OCI-LY3 (cell line): Measurements from ENCODE around the gene GFOD1.
"Not testable (repeated sequence)": the region's sequence is repeated elsewhere in the genome, so short reads cannot be mapped to it uniquely, and the experiment has no call there.

Experiments used
- H2AFZ ChIP-seq: fragments of 200-600, 300-600 bp; shearing (Covaris generic); 2 replicates; pipeline ENCODE4 v1.6.0; 2014; ENCODE audit warnings: antibody characterized with exemption, low read depth, low read length
- H3K27ac ChIP-seq: fragments of 200-600, 300-600 bp; sonication (generic); 2 replicates; pipeline ENCODE4 v1.5.1; 2014; ENCODE audit warnings: mild to moderate bottlenecking, low read length, moderate library complexity, mixed read lengths
- H3K27me3 ChIP-seq: fragments of 200-600, 300-600 bp; sonication (generic); 2 replicates; pipeline ENCODE4 v1.6.1; 2014; ENCODE audit warnings: low read depth, low read length, mixed read lengths
- H3K36me3 ChIP-seq: fragments of 200-600, 300-600 bp; sonication (generic); replicated peaks from 2 replicates; pipeline ENCODE3; 2014; ENCODE audit warnings: low read depth, low read length, mixed read lengths
- H3K4me1 ChIP-seq: fragments of 300-600, 200-600 bp; sonication (generic); 2 replicates; pipeline ENCODE4 v1.6.1; 2014; ENCODE audit warnings: low read length, mixed read lengths
- H3K4me2 ChIP-seq: fragments of 200-600, 300-600 bp; sonication (generic); 2 replicates; pipeline ENCODE4 v1.6.1; 2014; ENCODE audit warnings: low read length, mixed read lengths
- H3K4me3 ChIP-seq: fragments of 300-600, 200-600 bp; sonication (generic); 2 replicates; pipeline ENCODE4 v1.5.1; 2014; ENCODE audit warnings: antibody characterized with exemption, mild to moderate bottlenecking, low read length, moderate library complexity
- H3K79me2 ChIP-seq: fragments of 300-600, 200-600 bp; shearing (Covaris generic); 2 replicates; pipeline ENCODE4 v1.6.1; 2014; ENCODE audit warnings: mild to moderate bottlenecking, low read length, mixed read lengths
- H3K9ac ChIP-seq: fragments of 300-600, 200-600 bp; shearing (Covaris generic); 2 replicates; pipeline ENCODE4 v1.6.0; 2014; ENCODE audit warnings: mild to moderate bottlenecking, low read length, moderate library complexity
- H3K9me3 ChIP-seq: fragments of 200-600, 300-600 bp; shearing (Covaris generic); 2 replicates; pipeline ENCODE4 v1.6.1; 2014; ENCODE audit warnings: low read length, mixed read lengths; ENCODE audit not compliant: insufficient read depth
- H4K20me1 ChIP-seq: fragments of 200-600, 300-600 bp; sonication (generic); 2 replicates; pipeline ENCODE4 v1.6.1; 2016; ENCODE audit warnings: low read length, mixed read lengths; ENCODE audit not compliant: insufficient read depth
- CTCF ChIP-seq: fragments of 200-600, 300-600 bp; sonication (generic); IDR thresholded peaks from 2 replicates; pipeline ENCODE4 v1.5.1; 2014; ENCODE audit warnings: antibody characterized with exemption, low read length, low read depth
- EZH2phosphoT487 ChIP-seq: fragments of 200-600 bp; shearing (Covaris generic); IDR thresholded peaks from 2 replicates; pipeline ENCODE4 v1.6.1; 2018; ENCODE audit warnings: antibody characterized with exemption, mixed run types, low read depth

Gene GFOD1

GRCh38 chr6:13515912-13516311 is 28.5 kb upstream of the GFOD1 start:
- Histone ChIP-seq H3K36me3 (no peaks in the 10 kb centered on the region), H3K4me2 (no peak overlapping the region), H3K9me3 (no peaks in the 10 kb centered on the region), H3K27ac (no peak overlapping the region), H3K9ac (no peak overlapping the region), H2AFZ (no peak overlapping the region), H3K27me3 (0 out of 2 replicates have a peak, but pooled peaks cover 5% of the 10 kb centered on the region), H3K4me3 (no peak overlapping the region), H3K79me2 (no peaks in the 10 kb centered on the region), H3K4me1 (no peaks in the 10 kb centered on the region), H4K20me1 (no peaks in the 10 kb centered on the region)
- TF ChIP-seq EZH2phosphoT487 (no peak), CTCF (no peak)

- H3K4me1 ChIP-seq: no peaks in the 10 kb centered on the region
- H3K9ac ChIP-seq: no peak overlapping the region
- H3K4me3 ChIP-seq: no peak overlapping the region
- H3K36me3 ChIP-seq: no peaks in the 10 kb centered on the region
- H3K79me2 ChIP-seq: no peaks in the 10 kb centered on the region
- H3K27ac ChIP-seq: no peak overlapping the region
- H3K9me3 ChIP-seq: no peaks in the 10 kb centered on the region
- H4K20me1 ChIP-seq: no peaks in the 10 kb centered on the region
- TF ChIP-seq EZH2phosphoT487: no peak
- no peak for TF ChIP-seq CTCF
- H2AFZ ChIP-seq: no peak overlapping the region
- no peak overlapping the region for H3K4me2 ChIP-seq
- H3K27me3 ChIP-seq: no peaks in the 10 kb centered on the region
Measured at GRCh38 chr6:13513626-13514502, 26.5 kb upstream of the GFOD1 start.

GRCh38 chr6:13512900-13513299 is 25.5 kb upstream of the GFOD1 start:
- Histone ChIP-seq H3K27me3 (no peaks in the 10 kb centered on the region), H3K9ac (no peak overlapping the region), H2AFZ (no peak overlapping the region), H3K4me1 (no peaks in the 10 kb centered on the region), H3K4me2 (no peak overlapping the region), H3K27ac (no peak overlapping the region), H3K4me3 (no peak overlapping the region), H3K9me3 (no peaks in the 10 kb centered on the region), H3K79me2 (no peaks in the 10 kb centered on the region), H3K36me3 (no peaks in the 10 kb centered on the region), H4K20me1 (no peaks in the 10 kb centered on the region)
- TF ChIP-seq EZH2phosphoT487: no peak

- H3K4me3 ChIP-seq: no peak overlapping the region
- no peak overlapping the region for H3K4me2 ChIP-seq
- no peak overlapping the region for H3K27ac ChIP-seq
- H3K9ac ChIP-seq: no peak overlapping the region
- no peaks in the 10 kb centered on the region for H3K36me3 ChIP-seq
- no peaks in the 10 kb centered on the region for H4K20me1 ChIP-seq
- no peaks in the 10 kb centered on the region for H3K9me3 ChIP-seq
- TF ChIP-seq EZH2phosphoT487 (no peak), CTCF (no peak)
- no peaks in the 10 kb centered on the region for H3K27me3 ChIP-seq
- H2AFZ ChIP-seq: no peak overlapping the region
- H3K79me2 ChIP-seq: no peaks in the 10 kb centered on the region
- no peaks in the 10 kb centered on the region for H3K4me1 ChIP-seq
Measured at GRCh38 chr6:13511913-13512717, 24.7 kb upstream of the GFOD1 start.

- not testable (repeated sequence) for H4K20me1 ChIP-seq, H3K27ac ChIP-seq, H3K27me3 ChIP-seq, H3K36me3 ChIP-seq, H3K4me3 ChIP-seq, H3K79me2 ChIP-seq, H3K9ac ChIP-seq, H2AFZ ChIP-seq, H3K4me2 ChIP-seq, H3K9me3 ChIP-seq, H3K4me1 ChIP-seq
Measured at GRCh38 chr6:13511141-13511571, 23.8 kb upstream of the GFOD1 start.

GRCh38 chr6:13510433-13510832 is 23.0 kb upstream of the GFOD1 start:
- not testable (repeated sequence) for H4K20me1 ChIP-seq, H3K4me2 ChIP-seq, H3K4me1 ChIP-seq, H2AFZ ChIP-seq, H3K4me3 ChIP-seq, H3K79me2 ChIP-seq, H3K36me3 ChIP-seq, H3K27ac ChIP-seq, H3K9ac ChIP-seq, H3K9me3 ChIP-seq, H3K27me3 ChIP-seq
